Liver (tissue), 9 donors: Measurements from ENCODE around the gene SLC49A3. TPM values are rescaled to one million over a fixed set of nuclear protein-coding genes. Genes with fewer than 3 reads are reported as not detected.

Source experiments
- DNase-seq: peaks from one replicate; pipeline ENCODE4 v3.0.0-alpha.2; 2017; ENCODE audit warnings: low spot score
- H3K27ac ChIP-seq, 2 donors: one replicate each; pipeline ENCODE4 v1.7.0; 2013; ENCODE audit warnings: inconsistent platforms in 2 of 2, low read length in 2 of 2, control low read depth in 1 of 2, low read depth in 1 of 2, mild to moderate bottlenecking in 1 of 2
- H3K27me3 ChIP-seq, 4 donors: one replicate each; pipeline versions ENCODE4 v1.6.1 to v1.7.0; 2013; ENCODE audit warnings: low read length in 3 of 4, inconsistent platforms in 1 of 4, mild to moderate bottlenecking in 1 of 4, moderate library complexity in 1 of 4; ENCODE audit not compliant: control insufficient read depth in 4 of 4, insufficient read depth in 4 of 4
- H3K36me3 ChIP-seq, 4 donors: one replicate each; pipeline versions ENCODE4 v1.6.1 to v1.7.0; 2013; ENCODE audit warnings: low read length in 3 of 4, mild to moderate bottlenecking in 3 of 4, low read depth in 1 of 4, moderate library complexity in 1 of 4; ENCODE audit not compliant: control insufficient read depth in 4 of 4, insufficient read depth in 3 of 4
- H3K4me1 ChIP-seq, 4 donors: one replicate each; pipeline versions ENCODE4 v1.6.1 to v1.7.0; 2013; ENCODE audit warnings: low read length in 3 of 4, mild to moderate bottlenecking in 3 of 4, moderate library complexity in 1 of 4; ENCODE audit not compliant: control insufficient read depth in 4 of 4, insufficient read depth in 4 of 4
- H3K4me3 ChIP-seq, 3 donors: one replicate each; pipeline versions ENCODE4 v1.6.1 to v1.7.0; 2013; ENCODE audit warnings: low read length in 3 of 3, control low read depth in 1 of 3, low read depth in 1 of 3, mild to moderate bottlenecking in 1 of 3
- H3K9ac ChIP-seq, 2 donors: one replicate each; pipeline ENCODE4 v1.7.0; 2013; ENCODE audit warnings: low read length in 2 of 2, mild to moderate bottlenecking in 2 of 2, moderate library complexity in 2 of 2, control low read depth in 1 of 2, low read depth in 1 of 2
- H3K9me3 ChIP-seq, 4 donors: one replicate each; pipeline versions ENCODE4 v1.6.1 to v1.7.0; 2013; ENCODE audit warnings: low read length in 3 of 4; ENCODE audit not compliant: control insufficient read depth in 4 of 4
- ATF3 ChIP-seq: IDR thresholded peaks from 2 replicates; pipeline ENCODE4 v1.6.1; 2016; ENCODE audit warnings: antibody characterized with exemption
- CTCF ChIP-seq: fragments of 150-350 bp; IDR thresholded peaks from 2 replicates; pipeline ENCODE4 v1.5.1; 2017; ENCODE audit warnings: improper control_type of control experiment, low read depth, low read length; ENCODE audit not compliant: missing input control
- FOXA2 ChIP-seq: IDR thresholded peaks from 2 replicates; pipeline ENCODE4 v1.6.1; 2016; ENCODE audit warnings: antibody characterized with exemption
- GABPA ChIP-seq, 2 donors: IDR thresholded peaks in 1 of 2; conservative IDR thresholded peaks in 1 of 2; 2 replicates each; pipeline ENCODE4 v1.6.1; 2016; ENCODE audit warnings: antibody characterized with exemption in 2 of 2, mild to moderate bottlenecking in 1 of 2, moderate library complexity in 1 of 2
- HNF4A ChIP-seq, 2 donors: conservative IDR thresholded peaks; 2 replicates each; pipeline ENCODE4 v1.6.1; 2016; ENCODE audit warnings: antibody characterized with exemption in 2 of 2, mild to moderate bottlenecking in 2 of 2
- HNF4G ChIP-seq: IDR thresholded peaks from 2 replicates; pipeline ENCODE4 v1.6.1; 2016; ENCODE audit warnings: antibody characterized with exemption
- JUND ChIP-seq, 2 donors: IDR thresholded peaks; 2 replicates each; pipeline ENCODE4 v1.6.1; 2016; ENCODE audit warnings: antibody characterized with exemption in 2 of 2
- MAX ChIP-seq: IDR thresholded peaks from 2 replicates; pipeline ENCODE4 v1.6.1; 2016; ENCODE audit warnings: antibody characterized with exemption
- NR2F2 ChIP-seq: IDR thresholded peaks from 2 replicates; pipeline ENCODE4 v1.6.1; 2016; ENCODE audit warnings: antibody characterized with exemption
- RAD21 ChIP-seq, 2 donors: IDR thresholded peaks; 2 replicates each; pipeline ENCODE4 v1.6.1; 2016; ENCODE audit warnings: antibody characterized with exemption in 2 of 2, mild to moderate bottlenecking in 2 of 2
- REST ChIP-seq: IDR thresholded peaks from 2 replicates; pipeline ENCODE4 v1.6.1; 2016; ENCODE audit warnings: antibody characterized with exemption, mild to moderate bottlenecking
- RXRA ChIP-seq, 2 donors: IDR thresholded peaks; 2 replicates each; pipeline ENCODE4 v1.6.1; 2017 to 2018; ENCODE audit warnings: antibody characterized with exemption in 2 of 2, mild to moderate bottlenecking in 1 of 2
- SP1 ChIP-seq: IDR thresholded peaks from 2 replicates; pipeline ENCODE4 v1.6.1; 2018; ENCODE audit warnings: antibody characterized with exemption, mild to moderate bottlenecking
- TAF1 ChIP-seq: conservative IDR thresholded peaks from 2 replicates; pipeline ENCODE4 v1.6.1; 2016; ENCODE audit warnings: antibody characterized with exemption, mild to moderate bottlenecking
- YY1 ChIP-seq: IDR thresholded peaks from 2 replicates; pipeline ENCODE4 v1.6.1; 2016; ENCODE audit warnings: antibody characterized with exemption, mild to moderate bottlenecking
- ZBTB33 ChIP-seq: IDR thresholded peaks from 2 replicates; pipeline ENCODE4 v1.6.1; 2016; ENCODE audit warnings: antibody characterized with exemption
- WGBS: extraction: QIAGEN DNeasy Blood & Tissue Kit; methylation state at CpG from one replicate; pipeline ENCODE4 v1.1.7; 2013; 5-methylcytosine and 5-hydroxymethylcytosine counted together
- polyA plus RNA-seq, 2 donors: library from polyadenylated mRNA; stranded (reverse) in 1 of 2; unstranded in 1 of 2; fragments of 200-250 nt in 1 of 2; fragments of >200 nt in 1 of 2; fragmentation: Nextera tagmentation in 1 of 2; extraction: Ambion mirVana in 1 of 2; gene quantifications; one replicate each; pipeline versions ENCODE4 v1.2.1 to v1.2.3, GENCODE V29; 2013 to 2015
- total RNA-seq, 2 donors: library from RNA; depleted of rRNA; stranded (reverse); fragments of >200 nt; gene quantifications; one replicate each; pipeline ENCODE4 v1.2.3, GENCODE V29; 2014
- donor health status: healthy.
- donor health status: healthy.
- donor health status: healthy.
- donor health status: healthy.
- donor health status: healthy.

SLC49A3 gene
- total and polyA plus RNA-seq, 4 donors, result 0.40 to 3.6 (median 2.0) TPM

GRCh38 chr4:649293-649625 is 39.7 kb downstream of the SLC49A3 start:
- TF ChIP-seq RXRA (IDR thresholded peaks at IDR 0.05) (no peak), HNF4G (no peak), JUND (IDR thresholded peaks at IDR 0.05) (no peak), SP1 (no peak), HNF4A (conservative IDR thresholded peaks at IDR 0.05) (no peak), REST (no peak), CTCF (no peak), FOXA2 (no peak), RAD21 (IDR thresholded peaks at IDR 0.05) (no peak), ZBTB33 (no peak), MAX (no peak), GABPA (IDR thresholded peaks at IDR 0.05 in 1 of 2, conservative IDR thresholded peaks at IDR 0.05 in 1 of 2) (no peak), TAF1 (no peak), YY1 (no peak), ATF3 (no peak)
- DNase-seq, result no peak
- 89% methylated on average over 7 of the region's 7 CpGs for WGBS

GRCh38 chr4:648579-649292 is 40.2 kb downstream of the SLC49A3 start:
- Histone ChIP-seq H3K27me3 (peaks cover 0 to 5% (median 2%) of the 10 kb centered on the region in 4 donors), H3K9ac (no peak overlapping the region), H3K4me3 (no peak overlapping the region), H3K4me1 (no peaks in the 10 kb centered on the region), H3K36me3 (no peaks in the 10 kb centered on the region), H3K9me3 (peaks cover 0 to 1% (median 0%) of the 10 kb centered on the region in 4 donors), H3K27ac (no peak overlapping the region)
- WGBS, result 73% methylated on average over 28 of the region's 28 CpGs
- no peak for DNase-seq
- no peak for TF ChIP-seq ATF3
- no peak for TF ChIP-seq REST
- TF ChIP-seq YY1, result no peak
- TF ChIP-seq HNF4G, result no peak
- TF ChIP-seq NR2F2, result no peak
- no peak for TF ChIP-seq CTCF
- TF ChIP-seq SP1, result no peak
- no peak for TF ChIP-seq TAF1
- TF ChIP-seq GABPA (IDR thresholded peaks at IDR 0.05 in 1 of 2, conservative IDR thresholded peaks at IDR 0.05 in 1 of 2), result no peak

More at GRCh38 chr4:649293-649625, 39.7 kb downstream of the SLC49A3 start:
- Histone ChIP-seq H3K9ac (no peak overlapping the region), H3K27me3 (peaks cover 0 to 5% (median 2%) of the 10 kb centered on the region in 4 donors), H3K27ac (no peak overlapping the region), H3K4me3 (no peak overlapping the region), H3K36me3 (no peaks in the 10 kb centered on the region), H3K4me1 (no peaks in the 10 kb centered on the region), H3K9me3 (peaks cover 0 to 1% (median 0%) of the 10 kb centered on the region in 4 donors)
